ENCODE measurements around the gene TEX2. TPM values are rescaled to one million over a fixed set of nuclear protein-coding genes. Genes with fewer than 3 reads are reported as not detected.
"Not testable (repeated sequence)": the region's sequence is repeated elsewhere in the genome, so short reads cannot be mapped to it uniquely, and the experiment has no call there.

The TEX2 gene
- total RNA-seq, 2 experiments from 2014 or later, result 14.8 to 17.6 TPM

GRCh38 chr17:64209356-64209941 lies 53.6 kb downstream of the TEX2 start:
- Mint-ChIP-seq H3K4me1 (peaks cover 3% of the 10 kb centered on the region), H3K9me3 (ENCODE audit: low read depth) (no peaks in the 10 kb centered on the region), H3K36me3 (peaks cover 13% of the 10 kb centered on the region), H3K27me3 (no peaks in the 10 kb centered on the region), H3K4me3 (no peak overlapping the region), H3K27ac (no peak overlapping the region)
- CTCF ChIA-PET, result no interaction called here
- no peak for ATAC-seq
- no peak for DNase-seq

DNA sequence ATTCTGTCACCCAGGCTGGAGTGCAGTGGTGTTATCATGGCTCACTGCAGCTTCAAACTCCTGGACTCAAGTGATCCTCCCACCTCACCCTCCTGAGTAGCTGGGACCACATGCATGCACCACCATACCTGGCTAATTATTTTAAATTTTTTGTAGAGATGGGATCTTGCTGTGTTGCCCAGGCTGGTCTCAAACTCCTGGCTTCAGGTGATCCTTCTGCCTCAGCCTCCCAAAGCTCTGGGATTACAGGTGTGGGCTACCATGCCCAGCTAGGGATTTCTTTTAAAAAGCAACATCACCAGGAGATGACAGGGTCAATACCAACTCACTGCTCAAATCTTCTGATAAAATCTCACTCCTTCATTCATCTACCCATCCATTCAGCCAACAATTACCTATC lies 54.4 kb downstream of the TEX2 start:
- not testable (repeated sequence) for H3K27ac Mint-ChIP-seq; ATAC-seq; DNase-seq; H3K27me3 Mint-ChIP-seq; H3K9me3 Mint-ChIP-seq (ENCODE audit: low read depth); H3K4me1 Mint-ChIP-seq; H3K4me3 Mint-ChIP-seq
- CTCF ChIA-PET, result interaction anchor here (1.0 to 3.2 kb wide), 2 partner anchors 11 to 95 kb away, joined by 3 to 11 read pairs; no protein-coding TSS in a partner anchor
- peaks cover 13% of the 10 kb centered on the region for H3K36me3 Mint-ChIP-seq

- no peak for ATAC-seq
- no peaks in the 10 kb centered on the region for H3K9me3 Mint-ChIP-seq (ENCODE audit: low read depth)
- H3K27ac Mint-ChIP-seq, result no peak overlapping the region
- no peak overlapping the region for H3K4me3 Mint-ChIP-seq
- DNase-seq, result no peak
- peaks cover 11% of the 10 kb centered on the region for H3K4me1 Mint-ChIP-seq
- CTCF ChIA-PET, result interaction anchor here (0.8 to 3.2 kb wide), 3 partner anchors 9 to 31 kb away, joined by 3 to 11 read pairs (median 4); no protein-coding TSS in a partner anchor
- no peaks in the 10 kb centered on the region for H3K27me3 Mint-ChIP-seq
- peaks cover 3% of the 10 kb centered on the region for H3K36me3 Mint-ChIP-seq
These were observed 57.3 kb downstream of the TEX2 start for GRCh38 chr17:64205804-64206203.

DNA sequence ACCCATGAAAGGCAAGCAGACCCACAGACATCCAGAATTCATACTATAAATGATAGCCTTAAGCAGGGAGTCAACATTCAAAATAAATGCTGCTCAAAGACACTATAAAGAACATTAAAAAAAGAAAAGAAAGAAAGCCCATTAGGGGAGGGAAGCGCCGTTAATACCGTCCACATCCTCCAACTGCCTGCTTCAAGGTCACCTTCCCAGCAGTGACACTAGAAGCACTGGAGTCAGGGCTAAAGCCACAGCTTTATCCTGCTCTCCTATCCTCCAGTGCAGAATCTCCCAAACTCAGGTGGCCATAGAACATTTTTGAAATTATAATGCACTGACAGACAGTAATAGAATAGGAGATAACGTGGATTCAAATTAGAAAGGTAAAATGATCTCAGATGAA lies 59.4 kb downstream of the TEX2 start:
- CTCF ChIA-PET, result interaction anchor here (1.0 kb wide), 1 partner anchor 35 kb away, joined by 3 read pairs; no protein-coding TSS in a partner anchor
- no peak for ATAC-seq

DNA sequence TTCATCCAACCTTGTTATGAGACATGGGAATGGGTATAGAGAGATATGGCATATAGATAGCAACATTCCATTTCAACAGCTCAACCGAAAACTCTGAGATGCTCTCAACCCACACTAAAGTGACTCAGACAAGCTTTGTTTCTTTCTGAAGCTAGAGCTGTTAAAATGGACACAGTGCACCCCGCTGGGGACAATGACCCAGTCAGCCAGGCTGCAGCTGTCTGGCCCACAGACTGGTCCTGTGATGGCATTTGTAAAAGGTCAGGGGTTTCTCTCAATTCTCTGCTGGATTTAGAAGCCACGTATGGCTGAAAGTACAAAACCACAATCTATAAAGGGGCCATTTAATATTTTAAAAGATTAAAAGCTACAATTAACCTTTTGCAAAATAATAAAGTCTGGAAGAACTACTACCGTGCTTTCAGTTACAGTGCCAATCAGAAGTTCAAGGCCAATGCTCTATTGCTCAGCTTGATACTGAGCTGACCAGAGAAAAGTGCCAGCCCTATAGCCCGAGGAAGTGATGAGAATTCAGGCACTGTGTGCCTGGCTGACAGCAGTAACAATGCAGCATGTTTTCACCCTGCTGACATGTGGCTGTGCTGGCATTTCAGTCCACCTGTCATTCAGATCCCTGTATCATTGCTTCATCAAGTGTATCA lies 60.2 kb downstream of the TEX2 start:
- DNase-seq (no peak), ATAC-seq (no peak)
- Mint-ChIP-seq H3K4me1 (peaks cover 20% of the 10 kb centered on the region), H3K27ac (no peak overlapping the region), H3K36me3 (peaks cover 2% of the 10 kb centered on the region), H3K4me3 (no peak overlapping the region), H3K9me3 (ENCODE audit: low read depth) (no peaks in the 10 kb centered on the region), H3K27me3 (no peaks in the 10 kb centered on the region)
- CTCF ChIA-PET, result interaction anchor here (0.6 to 1.0 kb wide), 2 partner anchors 36 to 177 kb away, joined by 3 read pairs; no protein-coding TSS in a partner anchor

More for the DNA sequence above, 59.4 kb downstream of the TEX2 start:
- H3K27me3 Mint-ChIP-seq, result no peaks in the 10 kb centered on the region
- no peaks in the 10 kb centered on the region for H3K9me3 Mint-ChIP-seq (ENCODE audit: low read depth)
- DNase-seq, result no peak
- H3K36me3 Mint-ChIP-seq, result peaks cover 2% of the 10 kb centered on the region
- H3K4me3 Mint-ChIP-seq, result no peak overlapping the region
- H3K27ac Mint-ChIP-seq, result no peak overlapping the region
- H3K4me1 Mint-ChIP-seq, result peaks cover 20% of the 10 kb centered on the region

DNA sequence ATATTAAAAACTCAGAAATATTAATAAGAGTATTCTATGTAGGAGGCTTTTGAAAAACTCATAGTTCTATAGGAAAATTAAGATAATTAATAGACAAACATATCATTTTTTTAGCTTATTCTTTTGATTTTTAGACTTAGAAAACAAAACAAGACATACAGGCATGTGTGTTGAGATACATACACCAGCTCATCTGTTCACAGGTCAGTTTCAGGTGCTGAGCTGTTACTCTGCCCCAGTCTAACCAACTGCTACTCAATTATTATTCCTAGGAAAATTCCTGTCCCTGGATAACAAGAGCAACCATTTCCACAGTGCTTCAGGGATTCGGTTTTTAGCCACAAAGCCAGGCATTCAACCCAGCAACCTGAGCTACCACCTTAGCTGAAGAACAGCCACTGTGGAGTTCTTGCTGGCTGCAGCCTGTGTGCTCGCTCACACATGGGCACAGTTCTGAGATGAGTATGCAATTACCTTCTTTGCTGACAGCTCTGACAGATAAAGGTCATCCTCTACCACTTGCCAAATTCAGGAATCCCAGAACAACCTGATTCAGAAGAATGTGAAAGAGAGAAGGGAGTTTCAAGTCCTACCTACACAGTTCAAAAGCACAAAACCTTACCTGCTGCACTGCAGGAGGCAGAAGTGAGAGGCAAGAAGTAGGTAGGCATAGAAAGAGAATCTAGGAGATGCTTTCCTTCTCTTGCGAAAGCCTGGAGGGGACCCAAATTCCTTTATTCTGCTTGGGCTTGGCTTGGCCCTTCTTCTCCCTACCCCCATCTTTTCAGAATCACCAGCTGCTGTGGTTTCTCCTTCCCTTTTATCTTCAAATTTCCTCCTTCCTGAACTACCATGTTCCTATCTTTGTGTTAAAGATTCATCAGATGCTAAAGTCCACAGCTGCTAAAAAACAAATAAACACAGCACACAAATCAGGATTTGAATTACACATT lies 62.7 kb downstream of the TEX2 start:
- no peak for DNase-seq
- no peak overlapping the region for H3K4me3 Mint-ChIP-seq
- H3K9me3 Mint-ChIP-seq (ENCODE audit: low read depth), result no peaks in the 10 kb centered on the region
- H3K27me3 Mint-ChIP-seq, result no peaks in the 10 kb centered on the region
- CTCF ChIA-PET, result interaction anchor here (1.0 kb wide), 1 partner anchor 81 kb away, joined by 4 read pairs; no protein-coding TSS in a partner anchor
- H3K27ac Mint-ChIP-seq, result no peak overlapping the region
- H3K36me3 Mint-ChIP-seq, result peaks cover 5% of the 10 kb centered on the region
- H3K4me1 Mint-ChIP-seq, result peaks cover 25% of the 10 kb centered on the region
- peak; percentile 57 for ATAC-seq

DNA sequence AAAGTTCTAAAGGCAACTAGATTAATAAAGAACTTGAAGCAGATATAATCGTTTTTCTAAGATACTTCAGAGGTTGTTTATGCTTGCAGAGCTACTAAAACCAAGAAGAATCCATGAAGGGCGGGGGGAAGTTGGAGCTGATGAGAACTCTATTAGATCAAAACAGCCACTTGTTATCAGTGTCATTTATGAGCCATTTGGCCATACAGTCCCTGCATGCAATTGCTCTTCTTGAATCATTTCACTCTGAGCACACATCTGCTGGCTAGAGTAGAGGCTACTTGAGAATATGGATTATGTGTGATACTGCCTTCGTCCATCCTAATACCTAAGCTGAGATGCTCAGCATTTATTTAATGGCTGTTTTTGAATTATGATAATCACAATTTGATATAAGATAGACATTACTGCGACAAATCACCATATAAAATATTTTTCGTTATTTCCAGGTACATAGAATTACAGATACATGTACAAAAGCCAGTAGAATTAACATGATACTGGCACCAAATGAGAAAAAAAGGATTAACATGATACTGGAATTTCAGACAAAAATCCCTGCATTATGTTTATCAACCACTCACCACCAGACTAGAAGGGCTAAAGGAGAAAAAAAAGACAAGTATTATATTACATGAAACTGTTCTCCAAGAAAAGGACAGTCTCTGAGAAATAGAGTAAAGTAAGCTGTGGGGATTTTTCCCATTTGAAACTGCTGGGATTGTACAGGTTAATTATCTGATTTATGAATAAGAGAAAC lies 64.5 kb downstream of the TEX2 start:
- CTCF ChIA-PET, result interaction anchor here (0.9 to 3.0 kb wide), 5 partner anchors 9 to 279 kb away, joined by 3 to 11 read pairs (median 4); no protein-coding TSS in a partner anchor
- H3K36me3 Mint-ChIP-seq, result peaks cover 6% of the 10 kb centered on the region
- peaks cover 25% of the 10 kb centered on the region for H3K4me1 Mint-ChIP-seq
- ATAC-seq (no peak), DNase-seq (no peak)
- no peak overlapping the region for H3K27ac Mint-ChIP-seq
- H3K27me3 Mint-ChIP-seq, result no peaks in the 10 kb centered on the region
- H3K4me3 Mint-ChIP-seq, result no peak overlapping the region
- no peaks in the 10 kb centered on the region for H3K9me3 Mint-ChIP-seq (ENCODE audit: low read depth)

DNA sequence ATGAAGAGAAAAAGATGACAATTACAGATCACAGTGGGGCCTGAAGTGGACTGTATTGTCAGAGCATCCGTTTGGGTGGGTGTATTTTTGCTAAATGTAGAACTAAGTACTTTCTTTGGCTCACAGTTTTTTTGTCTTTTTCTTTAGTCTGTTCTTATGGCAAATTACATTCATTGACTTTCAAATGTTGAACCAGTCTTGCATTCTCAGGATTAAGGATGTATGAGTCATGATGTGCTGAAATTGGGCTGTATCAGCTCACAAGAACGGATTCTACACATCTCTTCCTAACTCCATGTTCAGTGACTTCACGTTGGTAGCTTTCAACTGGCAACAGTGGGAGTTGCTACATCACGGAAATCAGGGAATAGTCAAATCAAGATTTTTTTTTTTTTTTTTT lies 66.5 kb downstream of the TEX2 start:
- Mint-ChIP-seq H3K27me3 (no peaks in the 10 kb centered on the region), H3K9me3 (ENCODE audit: low read depth) (no peaks in the 10 kb centered on the region), H3K4me1 (peaks cover 19% of the 10 kb centered on the region), H3K36me3 (peaks cover 9% of the 10 kb centered on the region), H3K27ac (no peak overlapping the region), H3K4me3 (no peak overlapping the region)
- CTCF ChIA-PET, result interaction anchor here (1.7 to 3.0 kb wide), 2 partner anchors 11 to 40 kb away, joined by 4 to 11 read pairs; no protein-coding TSS in a partner anchor
- no peak for DNase-seq
- ATAC-seq, result no peak

DNA sequence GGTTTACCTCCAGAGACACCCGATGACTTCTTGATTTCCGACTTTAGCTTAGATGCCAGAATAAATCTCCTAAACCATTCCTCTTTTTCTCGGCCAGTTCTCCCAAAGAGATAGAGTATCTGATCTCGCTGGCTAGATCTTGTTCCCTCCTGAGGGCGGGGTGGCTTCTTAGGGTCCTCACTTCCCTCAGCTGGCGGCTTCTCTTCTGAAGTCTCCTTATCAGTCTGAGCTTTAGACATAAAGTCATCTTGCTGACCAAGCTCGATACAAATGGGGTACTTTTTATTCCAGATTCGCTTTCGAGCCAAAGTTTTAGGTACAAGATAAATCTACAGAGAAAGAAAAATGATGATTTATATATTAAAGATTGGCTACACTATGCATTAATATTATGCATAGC lies 69.5 kb downstream of the TEX2 start:
- DNase-seq, result no peak
- no peak overlapping the region for H3K27ac Mint-ChIP-seq
- H3K36me3 Mint-ChIP-seq, result peaks cover 7% of the 10 kb centered on the region
- peaks cover 5% of the 10 kb centered on the region for H3K4me1 Mint-ChIP-seq
- CTCF ChIA-PET, result interaction anchor here (0.7 to 1.2 kb wide), 2 partner anchors 88 to 359 kb away, joined by 3 read pairs; no protein-coding TSS in a partner anchor
- no peak overlapping the region for H3K4me3 Mint-ChIP-seq
- no peaks in the 10 kb centered on the region for H3K27me3 Mint-ChIP-seq
- H3K9me3 Mint-ChIP-seq (ENCODE audit: low read depth), result no peaks in the 10 kb centered on the region
- no peak for ATAC-seq

GRCh38 chr17:64192589-64192988 lies 70.5 kb downstream of the TEX2 start:
- H3K36me3 Mint-ChIP-seq, result peaks cover 7% of the 10 kb centered on the region
- H3K4me1 Mint-ChIP-seq, result peaks cover 5% of the 10 kb centered on the region
- no peak overlapping the region for H3K27ac Mint-ChIP-seq
- no peaks in the 10 kb centered on the region for H3K27me3 Mint-ChIP-seq
- no peaks in the 10 kb centered on the region for H3K9me3 Mint-ChIP-seq (ENCODE audit: low read depth)
- ATAC-seq (no peak), DNase-seq (no peak)
- CTCF ChIA-PET, result no interaction called here
- no peak overlapping the region for H3K4me3 Mint-ChIP-seq

GRCh38 chr17:64190472-64190871 lies 72.6 kb downstream of the TEX2 start:
- peaks cover 6% of the 10 kb centered on the region for H3K36me3 Mint-ChIP-seq

GRCh38 chr17:64188088-64188487 lies 75.0 kb downstream of the TEX2 start:
- H3K9me3 Mint-ChIP-seq (ENCODE audit: low read depth), result no peaks in the 10 kb centered on the region
- no peak overlapping the region for H3K4me3 Mint-ChIP-seq
- peaks cover 18% of the 10 kb centered on the region for H3K4me1 Mint-ChIP-seq
- no peak for ATAC-seq
- H3K27me3 Mint-ChIP-seq, result no peaks in the 10 kb centered on the region
- no peak for DNase-seq
- H3K27ac Mint-ChIP-seq, result no peak overlapping the region
- CTCF ChIA-PET, result no interaction called here
- H3K36me3 Mint-ChIP-seq, result peaks cover 2% of the 10 kb centered on the region

More at GRCh38 chr17:64190472-64190871, 72.6 kb downstream of the TEX2 start:
- CTCF ChIA-PET, result no interaction called here
- Mint-ChIP-seq H3K27ac (no peak overlapping the region), H3K27me3 (no peaks in the 10 kb centered on the region), H3K4me1 (no peaks in the 10 kb centered on the region), H3K9me3 (ENCODE audit: low read depth) (no peaks in the 10 kb centered on the region), H3K4me3 (no peak overlapping the region)
- ATAC-seq, result no peak
- no peak for DNase-seq
